H9 (cell line): ENCODE measurements around the gene MYRIP. TPM values are rescaled to one million over a fixed set of nuclear protein-coding genes. Genes with fewer than 3 reads are reported as not detected.

ENCODE experiments used
- DNase-seq: peaks from one replicate; pipeline ENCODE4 v3.0.0-alpha.2; 2017
- H2AFZ ChIP-seq: one replicate; pipeline ENCODE4 v1.6.1; 2013; ENCODE audit warnings: mild to moderate bottlenecking, low read length, control low read depth, moderate library complexity
- H2AK5ac ChIP-seq: 2 replicates; pipeline ENCODE4 v1.6.1; 2013; ENCODE audit warnings: low read length, control low read depth, mixed read lengths; ENCODE audit not compliant: insufficient read length
- H2BK120ac ChIP-seq: one replicate; pipeline ENCODE4 v1.6.1; 2013; ENCODE audit warnings: low read depth, mild to moderate bottlenecking, low read length, control low read depth, inconsistent platforms; ENCODE audit not compliant: poor library complexity, severe bottlenecking
- H2BK12ac ChIP-seq: 2 replicates; pipeline ENCODE4 v1.6.1; 2013; ENCODE audit warnings: low read length, control low read depth, mixed read lengths, low read depth; ENCODE audit not compliant: insufficient read length
- H2BK15ac ChIP-seq: 2 replicates; pipeline ENCODE4 v1.6.1; 2013; ENCODE audit warnings: low read depth, low read length, control low read depth
- H2BK20ac ChIP-seq: one replicate; pipeline ENCODE4 v1.6.1; 2013; ENCODE audit warnings: low read depth, mild to moderate bottlenecking, low read length, control low read depth, inconsistent platforms; ENCODE audit not compliant: poor library complexity, severe bottlenecking
- H2BK5ac ChIP-seq: 2 replicates; pipeline ENCODE4 v1.6.1; 2013; ENCODE audit warnings: low read length, control low read depth, mixed read lengths; ENCODE audit not compliant: insufficient read length
- H3K14ac ChIP-seq: 2 replicates; pipeline ENCODE4 v1.6.1; 2013; ENCODE audit warnings: low read length, control low read depth; ENCODE audit not compliant: insufficient read depth
- H3K18ac ChIP-seq: 2 replicates; pipeline ENCODE4 v1.6.1; 2013; ENCODE audit warnings: low read depth, mild to moderate bottlenecking, mixed read lengths, low read length, control low read depth; ENCODE audit not compliant: insufficient read length
- H3K23ac ChIP-seq: 2 replicates; pipeline ENCODE4 v1.6.1; 2013; ENCODE audit warnings: low read length, control low read depth, mixed read lengths, low read depth; ENCODE audit not compliant: insufficient read length
- H3K23me2 ChIP-seq: 2 replicates; pipeline ENCODE4 v1.6.1; 2013; ENCODE audit warnings: low read depth, mild to moderate bottlenecking, mixed read lengths, low read length, control low read depth; ENCODE audit not compliant: insufficient read length, poor library complexity, severe bottlenecking
- H3K27ac ChIP-seq: 2 replicates; pipeline ENCODE4 v1.5.1; 2013; ENCODE audit warnings: low read length, control low read depth, mixed read lengths, low read depth; ENCODE audit not compliant: insufficient read length
- H3K27me3 ChIP-seq: 2 replicates; pipeline ENCODE4 v1.6.1; 2013; ENCODE audit warnings: low read length, control low read depth, inconsistent platforms; ENCODE audit not compliant: insufficient read depth
- H3K4ac ChIP-seq: 2 replicates; pipeline ENCODE4 v1.6.1; 2013; ENCODE audit warnings: low read depth, mild to moderate bottlenecking, control low read depth, inconsistent platforms, low read length, moderate library complexity
- H3K4me1 ChIP-seq: 2 replicates; pipeline ENCODE4 v1.6.1; 2013; ENCODE audit warnings: low read length, control low read depth, inconsistent platforms; ENCODE audit not compliant: insufficient read depth
- H3K4me2 ChIP-seq: 2 replicates; pipeline ENCODE4 v1.6.1; 2013; ENCODE audit warnings: low read length, control low read depth, mixed read lengths; ENCODE audit not compliant: insufficient read length, insufficient read depth
- H3K56ac ChIP-seq: 2 replicates; pipeline ENCODE4 v1.6.1; 2013; ENCODE audit warnings: low read depth, mild to moderate bottlenecking, mixed read lengths, low read length, control low read depth; ENCODE audit not compliant: insufficient read length
- H3K79me1 ChIP-seq: 2 replicates; pipeline ENCODE4 v1.6.1; 2013; ENCODE audit warnings: low read depth, mild to moderate bottlenecking, moderate library complexity, low read length, control low read depth, inconsistent platforms; ENCODE audit not compliant: insufficient read depth, poor library complexity, severe bottlenecking
- H3K79me2 ChIP-seq: 2 replicates; pipeline ENCODE4 v1.6.1; 2013; ENCODE audit warnings: low read length, control low read depth, inconsistent platforms; ENCODE audit not compliant: insufficient read depth
- H3K9ac ChIP-seq: 2 replicates; pipeline ENCODE4 v1.6.1; 2013; ENCODE audit warnings: low read length, control low read depth, mixed read lengths; ENCODE audit not compliant: insufficient read length; ENCODE audit errors: extremely low read depth
- H3K9me3 ChIP-seq: one replicate; pipeline ENCODE4 v1.6.1; 2013; ENCODE audit warnings: low read depth, low read length, inconsistent platforms; ENCODE audit not compliant: control insufficient read depth
- H3T11ph ChIP-seq: one replicate; pipeline ENCODE4 v1.6.1; 2013; ENCODE audit warnings: mild to moderate bottlenecking, low read length, control low read depth, inconsistent platforms
- H4K20me1 ChIP-seq: one replicate; pipeline ENCODE4 v1.6.1; 2013; ENCODE audit not compliant: control insufficient read depth, insufficient read length, insufficient read depth
- H4K5ac ChIP-seq: 2 replicates; pipeline ENCODE4 v1.6.1; 2013; ENCODE audit warnings: low read depth, mild to moderate bottlenecking, mixed read lengths, low read length, control low read depth; ENCODE audit not compliant: insufficient read length
- H4K8ac ChIP-seq: replicated peaks from 2 replicates; pipeline ENCODE4 v1.6.1; 2013; ENCODE audit warnings: low read length, control low read depth, mixed read lengths, low read depth; ENCODE audit not compliant: insufficient read length
- H4K91ac ChIP-seq: 2 replicates; pipeline ENCODE4 v1.6.1; 2013; ENCODE audit warnings: low read depth, mild to moderate bottlenecking, moderate library complexity, mixed read lengths, low read length, control low read depth; ENCODE audit not compliant: insufficient read length
- H3K27ac Mint-ChIP-seq, 3 experiments: 2 replicates in 2 of 3; 3 replicates in 1 of 3; pipeline ENCODE4 v1.8.0; 2020 to 2021; ENCODE audit warnings: mixed read lengths in 3 of 3, mild to moderate bottlenecking in 1 of 3, moderate library complexity in 1 of 3
- H3K27me3 Mint-ChIP-seq: 2 replicates; pipeline ENCODE4 v1.8.0; 2021; ENCODE audit warnings: low read depth, mild to moderate bottlenecking, moderate library complexity, mixed read lengths
- H3K36me3 Mint-ChIP-seq, 3 experiments: 2 replicates in 2 of 3; 3 replicates in 1 of 3; pipeline ENCODE4 v1.8.0; 2020 to 2021; ENCODE audit warnings: low read depth in 3 of 3, mixed read lengths in 3 of 3; ENCODE audit not compliant: insufficient read depth in 1 of 3
- H3K4me1 Mint-ChIP-seq, 2 experiments: 2 replicates each; pipeline ENCODE4 v1.8.0; 2020; ENCODE audit warnings: mixed read lengths in 2 of 2
- H3K4me3 Mint-ChIP-seq, 2 experiments: 2 replicates in 1 of 2; 3 replicates in 1 of 2; pipeline ENCODE4 v1.8.0; 2020 to 2021; ENCODE audit warnings: mild to moderate bottlenecking in 2 of 2, mixed read lengths in 2 of 2, moderate library complexity in 1 of 2
- H3K9me3 Mint-ChIP-seq, 2 experiments: 2 replicates in 1 of 2; 3 replicates in 1 of 2; pipeline ENCODE4 v1.8.0; 2020; ENCODE audit warnings: mild to moderate bottlenecking in 2 of 2, mixed read lengths in 2 of 2, moderate library complexity in 1 of 2
- total RNA-seq: library from RNA; stranded (reverse); gene quantifications from 2 replicates; pipeline ENCODE4 v1.2.1, GENCODE V29; 2021
- TF ChIP-seq, protein P1 (sequence below): fragments of 200-600 bp; sonication (generic); conservative IDR thresholded peaks from 3 replicates; pipeline ENCODE4 v1.8.0; 2021; ENCODE audit warnings: antibody characterized with exemption, mild to moderate bottlenecking

Gene MYRIP
- total RNA-seq, 1 experiment from 2014 or later: 1.8 TPM

DNA sequence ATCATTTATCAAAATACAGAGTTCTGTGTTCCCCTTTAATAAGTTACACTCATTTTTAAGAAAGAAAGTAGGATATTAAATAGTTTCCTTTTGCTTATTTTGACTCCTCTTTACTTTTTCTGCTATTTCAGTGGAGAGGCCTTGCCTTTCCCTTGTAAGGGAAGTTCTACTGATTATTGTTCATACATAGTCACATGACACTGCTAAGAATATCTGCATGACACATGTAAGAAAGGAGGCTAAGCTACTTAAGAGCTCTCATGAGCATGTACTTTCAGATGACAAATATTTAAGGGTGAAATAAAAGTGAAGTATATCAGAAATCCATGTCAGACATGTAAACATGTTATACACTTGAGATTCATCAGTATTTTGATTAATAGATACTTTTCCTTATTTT, 39.0 kb downstream of the MYRIP start:
- no peak overlapping the region for H2BK15ac ChIP-seq
- no peak overlapping the region for H4K8ac ChIP-seq
- no peaks in the 10 kb centered on the region for H3K79me1 ChIP-seq
- H2BK20ac ChIP-seq: no peak overlapping the region
- H3K56ac ChIP-seq: no peak overlapping the region
- no peaks in the 10 kb centered on the region for H3K4me1 ChIP-seq
- no peak overlapping the region for H4K5ac ChIP-seq
- H4K91ac ChIP-seq: no peak overlapping the region
- H3K23me2 ChIP-seq: no peaks in the 10 kb centered on the region
- no peak overlapping the region for H2AK5ac ChIP-seq
- H2BK120ac ChIP-seq: no peak overlapping the region
- Mint-ChIP-seq H3K4me1 (no peaks in the 10 kb centered on the region), H3K9me3 (no peaks in the 10 kb centered on the region), H3K27me3 (no peaks in the 10 kb centered on the region), H3K27ac (no peak overlapping the region), H3K4me3 (no peak overlapping the region), H3K36me3 (no peaks in the 10 kb centered on the region)
- H3K27me3 ChIP-seq: no peaks in the 10 kb centered on the region
- no peak overlapping the region for H3K4me2 ChIP-seq
- no peak overlapping the region for H3K18ac ChIP-seq
- no peak overlapping the region for H2BK5ac ChIP-seq
- TF ChIP-seq, protein P1, sequence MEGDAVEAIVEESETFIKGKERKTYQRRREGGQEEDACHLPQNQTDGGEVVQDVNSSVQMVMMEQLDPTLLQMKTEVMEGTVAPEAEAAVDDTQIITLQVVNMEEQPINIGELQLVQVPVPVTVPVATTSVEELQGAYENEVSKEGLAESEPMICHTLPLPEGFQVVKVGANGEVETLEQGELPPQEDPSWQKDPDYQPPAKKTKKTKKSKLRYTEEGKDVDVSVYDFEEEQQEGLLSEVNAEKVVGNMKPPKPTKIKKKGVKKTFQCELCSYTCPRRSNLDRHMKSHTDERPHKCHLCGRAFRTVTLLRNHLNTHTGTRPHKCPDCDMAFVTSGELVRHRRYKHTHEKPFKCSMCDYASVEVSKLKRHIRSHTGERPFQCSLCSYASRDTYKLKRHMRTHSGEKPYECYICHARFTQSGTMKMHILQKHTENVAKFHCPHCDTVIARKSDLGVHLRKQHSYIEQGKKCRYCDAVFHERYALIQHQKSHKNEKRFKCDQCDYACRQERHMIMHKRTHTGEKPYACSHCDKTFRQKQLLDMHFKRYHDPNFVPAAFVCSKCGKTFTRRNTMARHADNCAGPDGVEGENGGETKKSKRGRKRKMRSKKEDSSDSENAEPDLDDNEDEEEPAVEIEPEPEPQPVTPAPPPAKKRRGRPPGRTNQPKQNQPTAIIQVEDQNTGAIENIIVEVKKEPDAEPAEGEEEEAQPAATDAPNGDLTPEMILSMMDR: no peak
- no peak overlapping the region for H2BK12ac ChIP-seq
- DNase-seq: no peak
- H3T11ph ChIP-seq: no peak overlapping the region
- no peak overlapping the region for H3K23ac ChIP-seq
- H3K9me3 ChIP-seq: no peaks in the 10 kb centered on the region
- H3K14ac ChIP-seq: no peak overlapping the region
- H3K27ac ChIP-seq: no peak overlapping the region
- H2AFZ ChIP-seq: no peak overlapping the region
- H3K9ac ChIP-seq: no peak overlapping the region
- no peak overlapping the region for H3K4ac ChIP-seq
- no peaks in the 10 kb centered on the region for H3K79me2 ChIP-seq
- no peaks in the 10 kb centered on the region for H4K20me1 ChIP-seq
